ENCODE measurements around the gene CARM1.
A peak's percentile ranks its signal among the peaks of the same experiment; 100 is the strongest.

Gene CARM1

DNA sequence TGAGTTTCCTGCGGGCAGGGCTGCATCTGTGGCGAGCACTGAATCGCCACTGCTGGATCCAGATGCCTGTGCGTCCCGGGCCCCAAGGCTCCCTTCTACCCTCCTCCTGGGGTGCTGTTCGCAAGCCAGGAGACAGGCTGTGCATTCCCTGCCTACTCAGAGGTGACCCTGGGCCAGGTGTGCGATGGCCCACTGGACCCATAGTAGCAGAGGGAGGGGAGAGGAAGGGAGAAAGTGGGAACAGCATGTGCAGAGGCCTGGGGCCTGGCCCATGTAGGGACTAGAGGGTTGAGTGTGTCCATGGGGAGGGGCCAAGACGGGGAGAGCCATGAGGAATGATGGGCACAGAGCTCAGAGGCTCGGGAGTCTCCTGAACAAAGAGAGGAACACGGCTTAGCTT lies 27.3 kb downstream of the CARM1 start:
- Mint-ChIP-seq H3K36me3 (ENCODE audit: low read depth) (peaks cover 12% of the 10 kb centered on the region), H3K4me3 (no peak overlapping the region), H3K4me1 (ENCODE audit: low read depth) (peaks cover 5% of the 10 kb centered on the region), H3K27me3 (no peaks in the 10 kb centered on the region), H3K9me3 (no peaks in the 10 kb centered on the region), H3K27ac (no peak overlapping the region)

DNA sequence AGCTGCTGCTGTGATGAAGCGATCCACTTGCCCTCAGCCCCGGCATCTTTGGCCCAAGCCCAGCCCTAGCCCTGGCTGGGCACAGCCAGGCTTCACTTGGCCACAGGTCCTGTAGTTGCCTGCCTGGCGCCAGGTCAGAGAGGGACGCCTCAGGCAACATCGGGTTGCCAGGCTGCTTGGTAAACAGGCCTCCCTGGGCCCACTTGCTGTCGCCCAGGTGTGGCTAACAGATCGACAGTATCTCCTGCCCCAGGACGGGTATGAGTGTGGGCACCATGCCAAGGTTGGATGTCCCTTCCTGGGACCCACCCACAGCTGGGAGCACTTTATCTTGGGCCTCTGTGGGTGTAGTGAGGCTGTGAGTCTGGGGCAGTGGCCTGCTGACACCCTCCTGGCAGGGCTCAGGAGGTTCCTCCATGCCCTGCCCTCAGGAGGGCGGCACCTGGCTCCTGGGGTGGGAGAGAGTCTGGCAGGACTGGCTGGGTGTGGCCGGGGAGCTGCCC lies 27.8 kb downstream of the CARM1 start:
- H3K36me3 Mint-ChIP-seq (ENCODE audit: low read depth), result peaks cover 12% of the 10 kb centered on the region
- no peaks in the 10 kb centered on the region for H3K27me3 Mint-ChIP-seq
- H3K9me3 Mint-ChIP-seq, result no peaks in the 10 kb centered on the region
- peaks cover 5% of the 10 kb centered on the region for H3K4me1 Mint-ChIP-seq (ENCODE audit: low read depth)
- no peak overlapping the region for H3K27ac Mint-ChIP-seq
- no peak overlapping the region for H3K4me3 Mint-ChIP-seq

GRCh38 chr19:10907925-10908324 lies 36.6 kb downstream of the CARM1 start:
- Mint-ChIP-seq H3K27me3 (no peaks in the 10 kb centered on the region), H3K9me3 (no peaks in the 10 kb centered on the region), H3K27ac (no peak overlapping the region), H3K4me3 (no peak overlapping the region), H3K4me1 (ENCODE audit: low read depth) (no peaks in the 10 kb centered on the region), H3K36me3 (ENCODE audit: low read depth) (peaks cover 20% of the 10 kb centered on the region)

DNA sequence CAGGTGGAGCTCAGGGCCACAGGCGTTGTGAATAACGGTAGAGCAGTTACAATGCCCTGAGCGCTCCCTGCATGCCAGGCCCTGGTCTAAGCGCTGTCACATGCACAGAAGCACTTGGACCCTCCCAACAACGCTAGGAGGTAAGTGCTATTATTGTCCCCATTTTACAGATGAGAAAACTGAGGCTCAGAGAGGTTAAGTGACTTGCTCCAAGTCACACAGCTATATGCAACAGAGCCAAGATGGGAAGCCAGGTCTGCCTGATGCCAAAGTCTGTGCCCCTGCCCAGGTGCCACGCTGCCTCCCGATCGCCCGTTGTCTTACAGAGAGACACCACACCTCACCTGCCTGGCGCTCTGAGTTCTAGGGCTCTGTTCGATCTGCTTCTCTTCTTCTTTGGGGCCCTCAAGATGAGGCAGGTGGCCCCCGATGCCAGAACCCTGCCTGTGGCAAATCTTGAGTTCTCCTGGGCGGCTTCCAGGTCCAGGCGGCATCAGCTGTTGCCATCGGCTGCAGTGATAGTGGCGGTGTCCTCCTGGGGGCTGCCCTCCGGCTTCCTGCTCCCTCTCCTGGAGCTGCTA lies 37.1 kb downstream of the CARM1 start:
- Mint-ChIP-seq H3K27ac (no peak overlapping the region), H3K9me3 (no peaks in the 10 kb centered on the region), H3K27me3 (no peaks in the 10 kb centered on the region), H3K4me1 (ENCODE audit: low read depth) (no peaks in the 10 kb centered on the region), H3K36me3 (ENCODE audit: low read depth) (peaks cover 17% of the 10 kb centered on the region), H3K4me3 (no peak overlapping the region)

DNA sequence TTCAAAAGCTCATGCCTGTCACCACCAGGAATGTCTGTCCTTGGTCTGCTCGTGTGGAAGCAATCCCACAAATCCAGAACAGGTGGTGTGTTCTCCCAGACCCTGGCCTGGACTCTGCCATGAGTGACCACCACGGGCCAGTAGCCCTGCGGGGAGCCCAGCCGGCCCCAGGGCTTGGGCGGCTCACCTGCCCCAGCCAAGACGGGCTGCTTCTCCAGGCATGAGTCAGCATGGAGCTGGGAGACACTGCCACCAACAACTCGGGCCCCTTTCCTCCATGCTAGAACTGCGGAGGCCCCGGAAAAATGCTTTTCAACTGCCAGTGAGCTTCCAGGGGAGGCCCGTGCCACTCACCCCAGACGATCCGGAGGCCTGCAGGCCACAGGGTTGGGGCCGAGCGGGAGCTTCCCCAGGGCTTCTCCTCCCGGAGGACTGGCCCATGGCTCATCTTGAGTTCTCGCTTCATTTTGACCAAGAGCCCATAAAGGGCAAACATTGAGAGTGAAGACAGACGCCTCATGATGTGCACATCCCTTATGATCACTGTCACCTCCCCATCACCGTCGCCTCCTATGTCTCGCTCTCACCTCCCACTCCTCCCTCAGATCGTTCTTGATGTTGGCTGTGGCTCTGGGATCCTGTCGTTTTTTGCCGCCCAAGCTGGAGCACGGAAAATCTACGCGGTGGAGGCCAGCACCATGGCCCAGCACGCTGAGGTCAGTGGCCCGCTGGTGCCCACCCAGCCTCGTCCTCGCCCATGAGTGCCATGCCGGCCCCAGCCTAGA lies 40.4 kb downstream of the CARM1 start:
- H3K9me3 Mint-ChIP-seq, result no peaks in the 10 kb centered on the region
- no peaks in the 10 kb centered on the region for H3K27me3 Mint-ChIP-seq

GRCh38 chr19:10912619-10913018 lies 41.3 kb downstream of the CARM1 start:
- Mint-ChIP-seq H3K9me3 (no peaks in the 10 kb centered on the region), H3K4me3 (no peak overlapping the region), H3K36me3 (ENCODE audit: low read depth) (peaks cover 20% of the 10 kb centered on the region), H3K27me3 (no peaks in the 10 kb centered on the region), H3K4me1 (ENCODE audit: low read depth) (no peaks in the 10 kb centered on the region), H3K27ac (no peak overlapping the region)

More for the DNA sequence above, 40.4 kb downstream of the CARM1 start:
- Mint-ChIP-seq H3K4me3 (no peak overlapping the region), H3K27ac (no peak overlapping the region), H3K36me3 (ENCODE audit: low read depth) (peaks cover 17% of the 10 kb centered on the region), H3K4me1 (ENCODE audit: low read depth) (no peaks in the 10 kb centered on the region)

GRCh38 chr19:10913716-10914340 lies 42.5 kb downstream of the CARM1 start:
- Mint-ChIP-seq H3K4me3 (no peak overlapping the region), H3K36me3 (ENCODE audit: low read depth) (peaks cover 13% of the 10 kb centered on the region), H3K27me3 (no peaks in the 10 kb centered on the region), H3K4me1 (ENCODE audit: low read depth) (no peaks in the 10 kb centered on the region), H3K9me3 (no peaks in the 10 kb centered on the region), H3K27ac (no peak overlapping the region)

- Mint-ChIP-seq H3K27me3 (no peaks in the 10 kb centered on the region), H3K4me1 (ENCODE audit: low read depth) (no peaks in the 10 kb centered on the region), H3K36me3 (ENCODE audit: low read depth) (peaks cover 9% of the 10 kb centered on the region), H3K27ac (no peak overlapping the region), H3K4me3 (no peak overlapping the region), H3K9me3 (no peaks in the 10 kb centered on the region)
These were observed 44.1 kb downstream of the CARM1 start for GRCh38 chr19:10915130-10916091.

DNA sequence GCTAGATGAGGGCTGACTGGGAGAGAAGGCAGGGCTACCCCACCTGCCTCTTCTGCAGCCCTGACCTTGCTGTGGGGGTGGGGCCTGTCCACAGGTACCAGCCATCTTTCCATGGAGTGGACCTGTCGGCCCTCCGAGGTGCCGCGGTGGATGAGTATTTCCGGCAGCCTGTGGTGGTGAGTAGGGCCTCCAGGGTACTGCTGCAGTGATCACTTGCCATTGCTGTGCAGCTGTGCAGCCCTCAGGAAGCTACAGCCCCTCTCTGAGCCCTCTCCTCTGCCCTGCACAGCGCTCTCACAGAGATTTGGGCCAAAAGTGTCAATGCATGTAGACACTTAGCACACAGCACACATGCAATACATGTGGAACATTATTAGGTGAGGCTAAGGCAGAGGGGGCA lies 45.2 kb downstream of the CARM1 start:
- H3K4me1 Mint-ChIP-seq (ENCODE audit: low read depth), result no peaks in the 10 kb centered on the region
- no peaks in the 10 kb centered on the region for H3K9me3 Mint-ChIP-seq
- no peaks in the 10 kb centered on the region for H3K27me3 Mint-ChIP-seq
- peaks cover 14% of the 10 kb centered on the region for H3K36me3 Mint-ChIP-seq (ENCODE audit: low read depth)
- no peak overlapping the region for H3K4me3 Mint-ChIP-seq
- H3K27ac Mint-ChIP-seq, result no peak overlapping the region

DNA sequence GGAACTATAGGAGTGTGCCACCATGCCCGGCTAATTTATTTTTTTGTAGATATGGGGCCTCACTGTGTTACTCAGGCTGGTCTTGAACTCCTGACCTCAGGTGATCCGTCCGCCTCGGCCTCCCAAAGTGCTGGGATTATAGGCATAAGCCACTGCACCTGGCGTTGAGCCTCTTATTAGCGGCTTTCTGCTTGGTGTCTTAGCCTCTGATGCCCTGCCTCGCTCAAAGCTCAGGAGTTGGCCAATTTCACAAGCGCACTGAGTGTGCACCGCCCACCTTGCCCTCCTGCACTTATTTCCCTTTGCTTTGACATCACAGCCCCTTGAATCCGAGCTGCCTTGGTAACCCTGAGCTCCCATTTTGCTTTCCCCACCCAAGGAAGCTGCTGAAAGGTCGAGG lies 47.0 kb downstream of the CARM1 start:
- peaks cover 10% of the 10 kb centered on the region for H3K36me3 Mint-ChIP-seq (ENCODE audit: low read depth)
- H3K27me3 Mint-ChIP-seq, result no peaks in the 10 kb centered on the region
- H3K4me3 Mint-ChIP-seq, result no peak overlapping the region
- peak overlapping the region; percentile 16 for H3K27ac Mint-ChIP-seq
- no peaks in the 10 kb centered on the region for H3K4me1 Mint-ChIP-seq (ENCODE audit: low read depth)
- no peaks in the 10 kb centered on the region for H3K9me3 Mint-ChIP-seq

DNA sequence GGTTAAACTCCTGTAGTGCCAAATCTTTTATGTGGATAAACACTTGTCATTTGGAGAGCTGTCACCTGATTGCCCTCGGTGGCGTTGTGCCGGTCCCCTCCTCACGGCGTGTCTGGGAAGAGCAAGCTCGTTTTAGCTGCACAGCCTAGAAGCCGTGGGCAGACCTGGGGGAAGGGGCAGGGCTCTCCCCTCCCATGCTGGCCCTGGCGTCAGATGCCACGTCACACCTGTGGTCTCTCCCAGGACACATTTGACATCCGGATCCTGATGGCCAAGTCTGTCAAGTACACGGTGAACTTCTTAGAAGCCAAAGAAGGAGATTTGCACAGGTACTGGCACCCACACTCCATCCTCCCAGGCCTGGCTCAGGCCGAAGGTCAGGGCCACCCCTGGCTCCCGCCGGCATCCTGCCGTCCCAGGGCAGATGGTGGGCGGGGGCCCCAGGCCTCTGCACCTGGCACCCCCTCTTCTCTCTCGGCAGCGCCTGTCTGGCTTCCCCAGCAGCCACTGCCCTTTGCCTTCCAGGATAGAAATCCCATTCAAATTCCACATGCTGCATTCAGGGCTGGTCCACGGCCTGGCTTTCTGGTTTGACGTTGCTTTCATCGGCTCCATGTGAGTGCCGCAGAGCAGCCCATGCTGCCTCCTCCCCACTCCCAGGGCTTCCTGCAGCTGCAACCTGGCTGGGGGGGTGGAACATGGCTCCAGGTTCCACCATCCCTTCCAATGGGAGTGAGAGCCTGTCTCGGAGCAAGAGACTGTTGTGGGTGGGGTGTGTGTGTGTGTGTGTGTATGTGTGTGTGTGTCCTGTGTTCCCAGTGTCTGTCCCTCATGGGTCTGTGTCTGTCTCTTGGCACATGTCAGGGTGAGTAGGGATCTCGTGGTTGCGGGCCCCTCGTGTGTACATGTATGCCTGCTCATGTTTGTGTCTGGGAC lies 48.3 kb downstream of the CARM1 start:
- H3K36me3 Mint-ChIP-seq (ENCODE audit: low read depth), result peaks cover 10% of the 10 kb centered on the region
- H3K27me3 Mint-ChIP-seq, result no peaks in the 10 kb centered on the region
- H3K9me3 Mint-ChIP-seq, result no peaks in the 10 kb centered on the region
- no peak overlapping the region for H3K27ac Mint-ChIP-seq
- H3K4me1 Mint-ChIP-seq (ENCODE audit: low read depth), result no peaks in the 10 kb centered on the region
- H3K4me3 Mint-ChIP-seq, result no peak overlapping the region

GRCh38 chr19:10920288-10920655 lies 48.9 kb downstream of the CARM1 start:
- no peak overlapping the region for H3K27ac Mint-ChIP-seq
- H3K27me3 Mint-ChIP-seq, result no peaks in the 10 kb centered on the region
- H3K36me3 Mint-ChIP-seq (ENCODE audit: low read depth), result peaks cover 10% of the 10 kb centered on the region
- H3K4me1 Mint-ChIP-seq (ENCODE audit: low read depth), result no peaks in the 10 kb centered on the region
- no peak overlapping the region for H3K4me3 Mint-ChIP-seq
- no peaks in the 10 kb centered on the region for H3K9me3 Mint-ChIP-seq

GRCh38 chr19:10920781-10921180 lies 49.4 kb downstream of the CARM1 start:
- H3K4me3 Mint-ChIP-seq, result no peak overlapping the region
- H3K4me1 Mint-ChIP-seq (ENCODE audit: low read depth), result no peaks in the 10 kb centered on the region
- H3K9me3 Mint-ChIP-seq, result no peaks in the 10 kb centered on the region
- no peak overlapping the region for H3K27ac Mint-ChIP-seq
- no peaks in the 10 kb centered on the region for H3K27me3 Mint-ChIP-seq
- H3K36me3 Mint-ChIP-seq (ENCODE audit: low read depth), result peaks cover 10% of the 10 kb centered on the region

Data from stimulated activated naive CD8-positive, alpha-beta T cell treated with anti-CD3 and anti-CD28 coated beads, Interleukin-15, Interleukin-2, amounts not matched to agents 100 ng/mL and 50 ng/mL, for 24 hours (primary cell).